ENCODE measurements around the gene GJD4. TPM values are rescaled to one million over a fixed set of nuclear protein-coding genes. Genes with fewer than 3 reads are reported as not detected.

GJD4 gene
- total and polyA plus RNA-seq, 2 of the 4 experiments (the other 2 are of a cell fraction), result not detected

GRCh38 chr10:35558276-35558675, 46.9 kb upstream of the GJD4 start:
- H3K27ac ChIP-seq (ENCODE audit: insufficient read depth, low read length), result no peak overlapping the region
- H2BK15ac ChIP-seq (ENCODE audit: low read depth, low read length), result no peak overlapping the region
- H3K27me3 ChIP-seq (ENCODE audit: control insufficient read depth, insufficient read depth, low read length), result no peaks in the 10 kb centered on the region
- H2BK5ac ChIP-seq (ENCODE audit: low read depth, low read length, poor library complexity, severe bottlenecking), result no peak overlapping the region
- no peak overlapping the region for H4K91ac ChIP-seq (ENCODE audit: insufficient read depth, low read depth, low read length)
- H3K9ac ChIP-seq (ENCODE audit: low read depth, low read length), result no peak overlapping the region
- intact Hi-C loops (cut with micrococcal nuclease), result no loop called here
- H3K23ac ChIP-seq (ENCODE audit: low read depth, low read length), result no peak overlapping the region
- H3K9me1 ChIP-seq (ENCODE audit: insufficient read depth, low read length), result peaks cover 7% of the 10 kb centered on the region; the same call in 1 of the 2 replicates
- no peak overlapping the region for H2AK5ac ChIP-seq (ENCODE audit: low read depth, low read length)
- no peaks in the 10 kb centered on the region for H3K9me3 ChIP-seq (ENCODE audit: control insufficient read depth, insufficient read depth, low read length)
- H3K4me3 ChIP-seq (ENCODE audit: insufficient read depth, low read depth, low read length), result no peak overlapping the region
- BruUV-seq (replicated peaks), result no TSS peak
- H3K4me1 ChIP-seq (ENCODE audit: control insufficient read depth, insufficient read depth, low read length), result peaks cover 3% of the 10 kb centered on the region; the same call in 1 of the 2 replicates
- H3K4ac ChIP-seq (ENCODE audit: low read depth, low read length), result no peak overlapping the region
- H4K5ac ChIP-seq (ENCODE audit: low read depth, low read length), result no peak overlapping the region
- H2AK9ac ChIP-seq (replicated peaks; ENCODE audit: low read depth, low read length, poor library complexity), result no peak overlapping the region
- ChIA-PET CTCF (no interaction called here), POLR2A (ENCODE audit: unreplicated experiment) (interaction anchor here (0.5 kb wide), 1 partner anchor 51 kb away, joined by 3 read pairs; no protein-coding TSS in a partner anchor)
- H2BK120ac ChIP-seq (ENCODE audit: low read depth, low read length), result no peak overlapping the region
- dilution Hi-C loops (cut with HindIII; ENCODE audit: low sequenced_read_pairs, unreplicated experiment), result no loop called here
- DNase-seq (no peak), ATAC-seq (ENCODE audit: low read depth) (no peak)
- WGBS, 2 experiments (ENCODE audit: extremely low coverage in 2 of 2, insufficient read length in 1 of 2), result no CpG with 5 or more reads among the region's 1 CpG
- peaks cover 8 to 38% of the 10 kb centered on the region in 2 experiments; a peak in 3 of 4 replicates for H3K79me1 ChIP-seq (ENCODE audit: low read depth in 1 of 2, low read length in 2 of 2)
- H3K4me2 ChIP-seq (ENCODE audit: low read depth, low read length), result no peak overlapping the region
- peaks cover 22% of the 10 kb centered on the region for H3K36me3 ChIP-seq (ENCODE audit: control insufficient read depth, insufficient read depth, low read length)
- H3K56ac ChIP-seq (ENCODE audit: extremely low read depth, insufficient read depth, low read length), result no peak overlapping the region
- no peak overlapping the region for H2BK20ac ChIP-seq (ENCODE audit: low read depth, low read length)
- TF ChIP-seq RAD21 (IDR thresholded peaks at IDR 0.05; ENCODE audit: low read length) (no peak), ELK1 (IDR thresholded peaks at IDR 0.05; ENCODE audit: borderline replicate concordance, low read depth, low read length) (no peak), CHD1 (IDR thresholded peaks at IDR 0.05; ENCODE audit: low read depth, low read length) (no peak), MAZ (IDR thresholded peaks at IDR 0.05; ENCODE audit: borderline replicate concordance, low read depth, low read length) (no peak), MXI1 (IDR thresholded peaks at IDR 0.05; ENCODE audit: borderline replicate concordance, low read depth, low read length) (no peak), FOS (IDR thresholded peaks at IDR 0.05; ENCODE audit: low read depth, low read length) (no peak), MAFK (IDR thresholded peaks at IDR 0.05; ENCODE audit: low read depth, low read length) (no peak), NFE2L2 (IDR thresholded peaks at IDR 0.05; ENCODE audit: low read depth, low read length) (no peak), CEBPB (IDR thresholded peaks at IDR 0.05; ENCODE audit: low read depth, low read length) (no peak), USF2 (IDR thresholded peaks at IDR 0.05; ENCODE audit: low read depth, low read length) (no peak), RCOR1 (IDR thresholded peaks at IDR 0.05; ENCODE audit: insufficient replicate concordance, low read length) (no peak), POLR2A (IDR thresholded peaks at IDR 0.05; ENCODE audit: low read depth, low read length) (no peak), BHLHE40 (IDR thresholded peaks at IDR 0.05; ENCODE audit: low read depth, low read length) (no peak), SMC3 (IDR thresholded peaks at IDR 0.05; ENCODE audit: low read depth, low read length) (no peak), RFX5 (IDR thresholded peaks at IDR 0.05; ENCODE audit: low read depth, low read length) (no peak), CTCF (conservative IDR thresholded peaks at IDR 0.05; ENCODE audit: low read depth, low read length) (no peak)
- no peak overlapping the region for H4K8ac ChIP-seq (ENCODE audit: low read depth in 2 of 2, low read length in 2 of 2)
- in situ Hi-C loops (cut with MboI; ENCODE audit: low sequenced_read_pairs), result loop anchor here (25.0 kb wide), 1 partner anchor 446 kb away; no protein-coding TSS in a partner anchor
- no peak overlapping the region for H3K14ac ChIP-seq (replicated peaks; ENCODE audit: low read depth, low read length)
- H3K18ac ChIP-seq (ENCODE audit: low read depth, low read length), result no peak overlapping the region
- no peak overlapping the region for H2AFZ ChIP-seq (replicated peaks; ENCODE audit: low read length, poor library complexity)
- H4K20me1 ChIP-seq (ENCODE audit: insufficient read depth, low read length), result 0 out of 2 replicates have a peak, but pooled peaks cover 3% of the 10 kb centered on the region
